ENCODE data around the gene C16orf86.
"Not testable (repeated sequence)": the region's sequence is repeated elsewhere in the genome, so short reads cannot be mapped to it uniquely, and the experiment has no call there.

The C16orf86 gene

DNA sequence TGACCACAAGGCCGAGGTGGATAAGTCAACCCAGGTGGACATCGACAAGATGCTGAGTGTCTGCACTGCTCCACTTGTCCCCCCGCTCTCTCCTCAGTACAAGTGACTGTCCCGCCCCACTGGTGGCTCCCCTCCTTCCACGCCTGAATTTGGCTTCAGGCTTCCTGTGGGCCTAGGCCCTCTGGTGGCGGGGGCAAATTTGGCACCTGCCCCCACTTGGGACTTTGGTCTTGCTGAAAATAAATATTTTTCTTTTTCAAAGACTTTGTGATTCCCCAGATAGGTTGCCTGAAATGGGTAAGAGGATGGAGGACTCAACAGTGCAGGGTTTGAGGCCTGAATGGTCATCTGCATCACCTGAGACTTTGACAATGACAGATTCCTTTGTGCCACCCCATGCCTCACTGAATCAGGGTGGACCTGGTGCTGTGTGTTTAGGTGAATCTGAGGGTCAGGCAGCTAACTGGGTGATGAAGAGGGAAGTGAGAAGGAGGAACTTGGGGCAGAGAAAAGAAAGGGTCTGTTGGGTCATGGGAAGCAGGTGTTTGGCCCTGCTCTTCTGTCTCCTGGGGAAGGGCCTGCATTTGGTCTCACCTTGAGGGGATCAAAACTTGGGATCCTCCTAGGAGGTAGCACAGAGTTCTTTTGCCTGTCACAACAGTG, 2.0 kb downstream of the C16orf86 start:
- no peak for DNase-seq

DNA sequence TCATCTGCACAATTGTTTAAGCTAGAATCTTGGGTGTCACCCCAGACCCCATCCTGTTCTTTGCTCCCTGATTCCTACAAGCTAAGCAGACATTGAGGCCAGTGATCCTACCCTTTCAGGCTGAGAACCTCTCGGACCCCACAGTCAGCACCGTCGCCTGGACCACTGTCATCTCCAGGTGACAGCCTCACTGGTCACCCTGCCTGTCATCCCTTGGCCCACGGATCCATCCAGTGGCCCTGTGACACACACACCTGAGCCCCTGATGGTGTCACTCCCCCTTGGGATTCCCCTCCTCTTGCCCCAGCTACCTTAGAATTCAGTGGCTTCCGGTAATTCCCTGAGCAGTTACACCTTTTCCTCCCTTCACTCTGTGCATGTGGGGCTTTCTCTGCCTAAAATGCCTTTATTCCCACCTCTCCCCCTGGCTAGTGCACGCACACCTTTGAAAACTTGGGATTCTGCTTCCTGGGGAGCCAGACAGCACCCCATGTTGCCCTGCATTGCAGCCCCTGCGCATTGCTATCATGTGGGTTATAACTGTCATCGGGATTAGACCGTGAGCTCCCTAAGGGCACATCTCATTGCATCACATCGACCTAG, 3.0 kb downstream of the C16orf86 start:
- no peak for DNase-seq

DNA sequence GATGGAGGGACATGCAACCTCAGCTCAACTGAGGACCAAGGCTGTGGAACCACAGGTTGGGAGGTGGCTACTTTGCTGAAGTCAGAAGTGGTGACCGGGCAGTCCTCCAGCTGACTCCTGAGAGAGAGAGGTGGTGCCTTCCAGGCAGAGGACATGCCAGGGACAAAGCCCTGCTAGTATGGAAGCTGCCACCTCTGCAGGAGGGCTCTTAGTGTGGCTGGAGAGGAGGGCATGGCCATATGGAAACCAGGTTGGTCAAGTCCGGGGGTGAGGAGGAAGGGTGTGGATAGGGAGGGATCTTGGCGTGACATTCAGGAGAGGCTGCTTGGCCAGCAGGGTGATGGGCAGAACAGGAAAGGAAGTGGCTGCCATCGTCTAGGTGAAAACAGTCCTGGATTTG, 5.7 kb downstream of the C16orf86 start:
- no peak for DNase-seq

GRCh38 chr16:67672739-67673662, 6.4 kb downstream of the C16orf86 start:
- DNase-seq: peak; percentile 48

DNA sequence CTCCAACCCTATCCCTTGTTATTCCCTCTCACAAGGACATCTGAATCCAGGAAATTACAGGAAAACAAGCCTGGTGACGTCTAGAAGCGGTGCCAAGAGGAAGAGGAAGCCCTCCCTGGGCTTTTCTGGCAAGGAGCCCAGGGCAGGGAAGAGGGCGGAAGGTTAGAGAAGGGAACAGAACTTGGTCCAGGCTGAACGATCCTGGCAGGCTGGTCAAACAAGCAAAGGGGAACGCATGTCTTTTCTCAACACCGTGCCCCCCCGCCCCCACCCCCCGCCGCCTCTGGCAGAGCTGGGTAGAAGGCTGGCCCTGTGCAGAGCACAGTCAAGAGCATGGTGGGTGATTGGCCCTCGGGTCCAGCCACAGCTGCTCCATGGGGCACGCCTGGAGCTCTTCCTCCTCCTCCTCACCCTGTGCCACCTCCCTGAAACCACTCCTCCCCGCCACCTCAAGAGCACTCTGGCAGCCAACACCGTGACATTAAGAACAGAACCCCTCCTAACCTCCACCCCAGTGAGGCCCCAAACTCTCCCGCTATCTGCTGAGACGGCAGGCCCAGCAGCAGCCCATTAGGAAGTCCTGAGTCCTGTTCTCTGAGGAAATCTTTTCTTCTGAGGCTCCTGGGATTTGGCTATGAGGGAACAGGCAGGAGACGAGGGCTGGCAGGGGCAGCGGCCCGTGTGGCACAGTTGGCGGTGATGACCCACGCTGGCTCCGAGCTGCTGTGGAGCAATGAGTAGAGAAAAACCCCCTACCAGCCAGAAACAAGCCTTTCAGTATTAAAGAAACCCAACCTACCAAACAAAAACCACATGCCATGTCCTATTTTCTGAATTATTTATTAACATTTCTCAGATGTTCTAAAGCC, 7.3 kb downstream of the C16orf86 start:
- DNase-seq: no peak

- DNase-seq: no peak
Measured at GRCh38 chr16:67674851-67675578, 8.4 kb downstream of the C16orf86 start.

DNA sequence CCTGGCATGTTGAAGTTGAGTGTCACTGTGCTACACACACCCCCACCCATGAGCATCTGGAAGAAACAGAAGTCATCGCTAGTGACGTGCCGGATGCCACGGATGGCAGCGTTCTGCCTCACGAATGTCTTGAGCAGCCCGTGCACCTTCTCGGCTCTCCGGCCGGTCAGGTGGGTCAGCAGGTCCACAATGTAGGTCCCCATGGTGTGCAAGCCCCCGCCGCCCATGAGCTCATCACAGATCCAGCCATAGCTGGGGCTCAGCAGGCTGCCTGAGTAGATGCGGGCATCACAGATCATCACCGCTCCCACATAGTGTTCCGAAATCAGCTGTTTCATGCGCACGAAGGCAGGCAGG, 8.9 kb downstream of the C16orf86 start:
- DNase-seq: no peak

- no peak for DNase-seq
Measured at GRCh38 chr16:67675999-67676398, 9.4 kb downstream of the C16orf86 start.

DNA sequence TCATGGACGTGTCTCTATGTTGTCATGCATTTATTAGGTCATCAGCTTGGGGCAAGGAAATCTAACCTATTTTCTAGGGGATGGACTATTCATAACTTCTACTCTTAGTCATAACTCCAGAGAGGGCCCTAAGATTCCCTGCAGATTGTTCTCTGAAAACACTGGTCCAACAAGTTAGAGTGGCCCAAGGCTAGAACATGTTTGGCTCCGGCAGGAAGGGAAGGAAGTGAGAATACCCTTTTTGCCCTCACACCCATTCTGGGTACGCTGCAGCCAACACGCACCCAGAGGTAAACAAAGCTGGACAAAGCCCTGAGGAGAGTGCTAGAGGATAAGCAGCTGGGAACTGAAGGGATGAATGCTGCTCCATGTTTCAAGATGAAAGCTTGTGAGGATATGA, 9.9 kb downstream of the C16orf86 start:
- DNase-seq: no peak

DNA sequence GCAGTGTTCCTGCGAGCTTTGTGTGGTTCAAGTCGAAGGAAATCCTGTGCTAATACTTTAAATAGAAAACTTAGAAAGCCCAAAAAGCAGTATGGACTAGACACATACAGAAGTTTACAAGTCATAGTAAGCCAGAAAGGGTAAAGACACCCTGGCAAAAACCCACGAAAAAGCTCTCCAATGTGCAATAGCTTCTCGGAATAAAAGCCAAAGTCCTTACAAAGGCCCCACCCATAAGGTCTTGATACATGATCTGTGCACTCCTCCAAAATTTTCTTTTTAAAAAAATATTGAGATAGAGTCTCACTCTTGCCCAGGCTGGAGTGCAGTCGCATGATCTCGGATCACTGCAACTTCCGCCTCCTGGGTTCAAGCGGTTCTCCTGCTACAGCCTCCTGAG, 10.3 kb downstream of the C16orf86 start:
- no peak for DNase-seq

DNA sequence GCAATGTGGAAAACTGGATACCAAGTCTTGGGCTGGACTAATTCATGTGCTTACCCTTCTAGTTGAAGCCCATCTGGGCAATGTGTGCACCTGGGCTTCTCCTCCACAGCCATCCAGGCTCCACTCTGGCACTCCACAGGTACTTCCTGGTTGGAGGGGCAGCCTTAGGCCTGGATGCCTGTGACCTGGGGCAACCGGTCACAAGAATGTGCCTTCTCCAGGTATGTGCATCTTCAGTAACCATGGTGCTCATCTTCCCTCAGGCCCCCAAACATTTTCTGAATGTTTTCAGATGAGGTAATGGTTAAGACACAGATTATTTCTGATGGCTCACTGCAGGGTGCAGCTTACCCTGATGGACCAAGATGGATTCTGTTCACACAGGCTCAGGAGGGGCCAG, 11.1 kb downstream of the C16orf86 start:
- no peak for DNase-seq

GRCh38 chr16:67678354-67679023, 11.9 kb downstream of the C16orf86 start:
- no peak for DNase-seq

DNA sequence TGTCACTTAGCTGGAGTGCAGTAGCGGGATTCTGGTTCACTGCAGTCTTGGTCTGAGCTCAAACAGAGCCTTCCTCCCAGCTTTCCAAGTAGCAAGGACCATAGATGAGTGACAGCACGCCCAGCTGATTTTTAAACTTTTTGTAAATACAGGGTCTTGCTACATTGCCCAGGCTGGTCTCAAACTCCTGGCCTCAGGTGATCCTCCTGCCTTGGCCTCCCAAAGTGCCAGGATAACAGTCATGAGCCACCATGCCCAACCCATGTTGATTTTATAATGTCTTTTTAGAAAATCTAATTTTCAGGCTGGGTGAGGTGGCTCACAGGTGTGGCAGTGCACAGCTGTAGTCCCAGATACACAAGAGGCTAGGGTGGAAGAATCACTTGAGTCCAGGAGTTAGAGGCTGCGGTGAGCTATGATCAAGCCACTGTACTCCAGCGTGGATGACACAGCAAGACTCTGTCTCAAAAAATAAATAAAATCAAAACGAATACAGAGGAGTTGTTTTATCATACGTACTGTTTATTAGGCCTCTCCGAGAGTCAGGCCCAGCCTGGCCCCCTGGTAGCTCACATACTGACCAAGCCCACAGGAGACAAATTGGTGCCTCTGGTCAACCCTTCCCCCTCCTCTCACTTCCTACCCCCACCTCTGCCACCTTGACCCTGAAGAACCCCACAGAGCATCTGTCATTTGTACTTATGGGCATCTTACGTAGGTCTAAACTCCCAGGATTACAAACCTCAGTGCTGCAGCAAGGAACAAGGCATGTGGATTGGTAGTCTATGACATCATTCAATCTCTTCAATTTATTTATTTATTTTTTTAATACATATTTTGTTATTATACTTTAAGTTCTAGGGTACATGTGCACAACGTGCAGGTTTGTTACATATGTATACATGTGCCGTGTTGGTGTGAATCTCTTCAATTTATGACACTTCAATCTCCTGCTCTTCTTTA, 13.6 kb downstream of the C16orf86 start:
- no peak for DNase-seq

DNA sequence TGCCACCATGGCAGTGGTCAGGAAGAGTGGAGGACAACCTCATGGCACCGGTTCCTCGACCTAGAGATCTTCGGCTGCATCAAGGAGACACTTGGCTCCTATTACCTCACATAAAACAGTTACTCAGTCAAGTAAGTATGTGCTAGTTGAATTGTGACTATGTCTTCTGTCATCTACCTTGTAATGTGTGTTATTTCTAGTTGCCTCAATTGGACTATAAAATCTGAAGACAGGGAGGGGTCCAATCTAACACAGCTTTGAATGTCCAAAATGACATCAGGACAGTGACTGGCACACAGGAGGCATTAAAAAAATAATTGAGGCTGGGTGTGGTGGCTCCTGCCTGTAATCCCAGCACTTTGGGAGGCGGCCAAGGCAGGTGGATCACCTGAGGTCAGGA, 17.2 kb downstream of the C16orf86 start:
- no peak for DNase-seq

DNA sequence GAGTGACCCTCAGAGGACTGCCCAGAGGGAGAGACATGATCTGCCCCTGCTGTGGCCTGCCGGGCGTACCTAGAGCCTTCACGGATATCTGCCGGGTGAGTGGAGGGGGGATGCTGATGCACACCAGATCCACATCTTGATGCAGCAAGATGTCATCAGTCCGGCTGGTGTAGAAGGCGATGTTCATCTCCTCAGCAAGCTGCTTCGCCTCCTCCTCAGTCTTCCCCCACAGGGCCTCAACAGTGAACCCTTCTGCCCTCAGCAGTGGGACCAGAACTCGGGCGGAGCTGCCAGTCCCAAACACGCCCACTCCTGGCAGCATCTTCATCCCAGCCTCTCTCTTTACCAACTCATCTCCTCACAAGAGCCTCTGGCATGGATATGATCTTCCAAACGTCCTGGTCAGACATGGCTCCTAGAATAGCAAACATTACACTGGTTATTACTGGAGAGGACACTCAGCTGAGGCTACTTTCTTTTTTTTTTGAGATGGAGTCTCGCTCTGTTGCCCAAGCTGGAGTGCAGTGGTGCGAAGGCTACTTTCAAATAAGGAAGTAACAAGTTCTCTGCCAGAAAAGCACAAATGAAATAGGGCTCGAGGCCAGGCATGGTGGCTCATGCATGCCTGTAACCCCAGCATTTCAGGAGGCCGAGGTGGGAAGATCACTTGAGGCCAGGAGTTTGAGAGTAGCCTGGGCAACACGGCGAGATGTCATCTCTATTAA, 18.9 kb downstream of the C16orf86 start:
- DNase-seq: no peak

- DNase-seq: not testable (repeated sequence)
Measured at GRCh38 chr16:67693517-67694285, 27.1 kb downstream of the C16orf86 start.

DNA sequence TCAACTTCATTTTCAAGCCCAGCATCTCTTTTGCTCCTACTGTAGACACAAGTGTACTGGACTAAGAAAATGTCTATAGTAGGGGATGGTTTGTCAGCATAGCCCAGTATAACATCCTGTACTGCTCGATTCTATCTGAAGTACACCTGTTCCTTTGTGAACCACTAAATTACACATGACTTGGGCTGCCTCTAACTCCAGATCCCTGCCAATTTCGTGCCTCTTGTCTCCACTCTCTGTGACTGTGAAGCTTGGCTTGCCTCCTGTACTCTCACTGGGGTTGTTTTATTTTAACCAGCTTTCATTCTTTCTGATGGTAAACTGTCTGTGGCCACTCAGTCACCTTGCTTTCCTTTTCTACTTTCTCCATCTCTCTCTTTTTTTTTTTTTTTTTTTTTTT, 28.0 kb downstream of the C16orf86 start:
- no peak for DNase-seq

DNA sequence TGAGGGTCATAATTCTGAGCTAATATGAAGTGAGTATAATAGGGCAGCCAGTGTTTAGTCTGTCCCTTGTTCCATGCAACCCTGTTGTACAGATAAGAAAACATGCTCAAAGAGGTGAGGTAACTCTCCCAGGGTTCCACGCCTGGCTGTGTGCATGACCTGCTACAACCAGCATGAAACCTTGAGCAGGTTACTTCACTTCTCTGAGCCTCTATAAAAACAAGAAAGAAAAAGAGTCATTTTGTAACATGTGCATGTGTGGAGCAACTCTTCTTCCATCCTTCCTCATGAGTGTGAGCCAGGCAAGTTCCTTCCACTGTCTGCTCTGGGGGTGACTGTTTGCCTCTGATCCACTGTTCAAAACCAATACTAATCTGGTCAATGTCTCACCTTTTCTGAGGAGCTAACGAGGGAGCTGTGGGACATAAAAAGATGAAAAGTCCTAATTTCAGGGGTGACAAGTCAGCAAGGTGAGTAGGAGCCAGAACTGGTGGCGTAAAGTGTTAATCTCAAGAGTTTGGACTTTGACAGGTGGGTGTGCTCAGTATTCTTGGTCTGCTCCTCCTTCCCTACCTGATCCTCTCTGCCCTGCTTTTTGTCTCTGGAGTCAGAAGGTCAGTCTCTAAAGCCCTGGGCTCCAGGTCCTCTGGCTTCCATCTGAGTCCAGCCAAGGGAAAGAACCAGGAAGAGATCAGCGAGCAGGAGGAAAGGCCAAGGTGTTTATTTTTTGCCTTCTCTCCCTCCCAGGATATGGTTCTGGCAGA, 31.0 kb downstream of the C16orf86 start:
- DNase-seq: no peak
